ENCODE results near the gene CCDC170. TPM values are rescaled to one million over a fixed set of nuclear protein-coding genes. Genes with fewer than 3 reads are reported as not detected.
"Not testable (repeated sequence)": the region's sequence is repeated elsewhere in the genome, so short reads cannot be mapped to it uniquely, and the experiment has no call there.

Gene CCDC170
- total RNA-seq, 1 donor from 2014 or later: 0.06 TPM

DNA sequence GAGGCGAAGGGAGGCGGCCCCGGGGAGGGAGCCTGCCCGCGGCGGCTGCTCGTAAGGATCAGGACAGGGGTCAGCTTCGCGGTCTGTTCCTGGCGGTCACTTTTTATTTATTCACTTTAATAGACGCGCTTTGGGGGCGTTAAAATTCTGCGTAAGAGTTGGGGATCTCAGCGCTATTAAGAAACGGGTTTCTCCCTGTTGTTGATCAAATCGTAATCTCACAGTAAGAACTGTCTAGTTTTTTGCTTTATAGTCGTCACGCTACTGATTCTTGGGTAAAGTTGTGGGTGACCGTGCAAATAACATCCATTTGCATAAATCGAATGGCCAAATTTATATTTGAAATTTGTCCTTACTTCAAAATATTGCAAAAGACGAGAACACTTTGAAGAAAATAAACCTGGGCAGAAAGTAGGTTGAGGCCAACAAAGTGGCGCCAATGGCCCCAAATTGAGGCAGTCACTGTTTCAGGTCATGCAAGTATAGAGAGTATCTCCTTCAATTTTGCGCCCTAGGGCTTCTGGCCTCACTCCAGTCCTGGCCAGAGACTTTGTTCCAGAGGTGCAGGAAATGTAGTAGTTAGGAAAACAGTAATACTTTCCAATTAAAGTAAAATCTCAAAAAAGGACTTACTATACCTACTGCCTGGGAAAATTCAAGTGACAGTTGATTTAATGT lies 40.9 kb upstream of the CCDC170 start:
- DNase-seq (ENCODE audit: low read depth): no peak
- no peak for TF ChIP-seq CTCF (conservative IDR thresholded peaks at IDR 0.05; ENCODE audit: low read depth, low read length)
- H3K4me3 ChIP-seq (ENCODE audit: low read depth, low read length): peak overlapping the region; percentile 83

- not testable (repeated sequence) for DNase-seq (ENCODE audit: low read depth); H3K4me3 ChIP-seq (ENCODE audit: low read depth, low read length)
Measured at GRCh38 chr6:151455751-151456398, 37.9 kb upstream of the CCDC170 start.

- no peak for TF ChIP-seq CTCF (conservative IDR thresholded peaks at IDR 0.05; ENCODE audit: low read depth, low read length)
- no peak overlapping the region for H3K4me3 ChIP-seq (ENCODE audit: low read depth, low read length)
- DNase-seq (ENCODE audit: low read depth): no peak
Measured at GRCh38 chr6:151461673-151462072, 32.1 kb upstream of the CCDC170 start.

DNA sequence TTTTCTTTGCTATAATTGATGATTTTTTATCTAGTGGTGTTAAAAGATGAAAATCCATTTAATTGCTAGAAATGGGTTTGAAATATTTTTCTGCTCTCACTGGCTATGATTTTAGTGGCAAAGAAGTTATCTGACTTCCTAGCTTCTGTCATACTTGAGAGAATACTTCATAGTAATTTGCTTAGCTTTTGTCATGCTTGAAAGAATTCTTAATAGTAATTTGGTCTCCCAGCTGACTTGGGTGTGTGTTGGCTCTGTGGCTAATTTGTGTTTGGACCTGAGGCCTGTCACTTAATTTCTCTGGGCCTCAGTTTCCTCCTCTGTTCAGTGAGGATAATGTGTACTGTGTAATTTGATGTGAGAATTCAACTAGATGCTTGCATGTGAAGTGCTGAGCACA lies 29.1 kb upstream of the CCDC170 start:
- no peak for TF ChIP-seq CTCF (conservative IDR thresholded peaks at IDR 0.05; ENCODE audit: low read depth, low read length)
- H3K4me3 ChIP-seq (ENCODE audit: low read depth, low read length): no peak overlapping the region

DNA sequence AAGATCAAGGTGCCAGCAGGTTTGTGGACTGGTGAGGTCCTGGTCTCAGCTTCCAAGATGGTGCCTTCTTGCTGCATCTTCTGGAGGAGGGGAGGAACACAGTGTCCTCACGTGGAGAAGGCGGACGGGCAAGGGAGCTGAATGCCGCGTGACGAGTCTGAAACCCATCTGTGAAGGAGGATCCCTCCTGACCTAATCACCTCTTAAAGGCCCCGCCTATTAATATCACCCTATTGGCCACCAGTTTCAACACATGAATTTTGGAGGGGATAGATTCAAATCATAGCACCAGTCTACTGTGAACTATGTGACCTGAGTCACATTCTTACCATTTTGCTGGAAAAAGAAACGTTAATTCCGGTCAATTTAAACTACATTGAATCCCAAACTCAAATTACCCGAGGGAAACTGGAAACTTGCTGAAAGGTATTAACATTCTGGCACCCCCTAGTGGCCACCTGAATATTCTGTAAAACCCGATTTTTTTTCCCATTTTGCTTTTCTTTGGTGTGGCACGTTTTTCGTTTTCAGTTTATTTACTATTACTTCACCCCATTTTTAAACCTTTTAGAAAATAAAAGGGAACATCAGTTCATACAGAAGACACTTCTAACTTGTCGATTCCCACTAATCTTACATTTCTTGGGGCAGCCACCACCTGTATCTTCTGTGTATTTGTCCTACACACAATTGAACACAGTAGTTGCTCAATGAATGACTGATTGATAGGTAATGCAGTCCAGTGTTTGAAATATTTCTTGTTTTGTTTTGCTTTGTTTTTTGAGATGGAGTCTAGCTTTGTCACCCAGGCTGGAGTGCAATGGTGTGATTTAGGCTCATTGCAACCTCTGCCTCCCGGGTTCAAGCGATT lies 17.9 kb upstream of the CCDC170 start:
- H3K4me3 ChIP-seq (ENCODE audit: low read depth, low read length): no peak overlapping the region
- DNase-seq (ENCODE audit: low read depth): no peak
- TF ChIP-seq CTCF (conservative IDR thresholded peaks at IDR 0.05; ENCODE audit: low read depth, low read length): peak; percentile 78

More for the DNA sequence above, 29.1 kb upstream of the CCDC170 start:
- DNase-seq (ENCODE audit: low read depth): no peak

- DNase-seq (ENCODE audit: low read depth): no peak
- H3K4me3 ChIP-seq (ENCODE audit: low read depth, low read length): no peak overlapping the region
- no peak for TF ChIP-seq CTCF (conservative IDR thresholded peaks at IDR 0.05; ENCODE audit: low read depth, low read length)
Measured at GRCh38 chr6:151477726-151478125, 16.1 kb upstream of the CCDC170 start.

DNA sequence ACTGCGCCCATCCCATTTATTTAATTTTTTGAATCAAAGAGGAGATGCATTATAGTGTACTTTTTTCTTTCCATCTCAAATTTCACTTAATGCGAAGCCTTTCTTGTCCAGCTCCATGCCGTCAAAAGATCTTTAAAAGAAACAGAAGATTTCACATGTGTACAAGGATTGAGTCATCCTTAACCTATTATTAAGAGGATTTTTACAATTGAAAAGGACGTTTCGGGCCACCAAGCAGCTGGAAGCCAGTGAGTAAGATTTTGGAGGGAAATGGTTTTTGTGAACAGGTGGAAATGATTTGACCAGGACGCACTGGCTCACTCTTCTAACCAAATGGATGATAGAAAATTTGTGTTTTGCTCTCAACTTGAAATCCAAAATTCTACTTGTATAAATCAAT lies 15.1 kb upstream of the CCDC170 start:
- TF ChIP-seq CTCF (conservative IDR thresholded peaks at IDR 0.05; ENCODE audit: low read depth, low read length): no peak
- H3K4me3 ChIP-seq (ENCODE audit: low read depth, low read length): no peak overlapping the region
- no peak for DNase-seq (ENCODE audit: low read depth)

Data from epithelial cell of proximal tubule (primary cell).